Measurements from ENCODE around the gene SCGB3A2. TPM values are rescaled to one million over a fixed set of nuclear protein-coding genes. Genes with fewer than 3 reads are reported as not detected.

The SCGB3A2 gene
- total RNA-seq, 2 donors from 2014 or later, result not detected

Other genes starting within 250 kb of the SCGB3A2 start
- under 1 TPM; 0.10 to 0.42 TPM for gene JAKMIP2, start 96.0 kb upstream of the SCGB3A2 start, total RNA-seq
- 1 to 10 TPM in 1 of 2 donors, not detected in 1; 1.3 TPM for gene SPINK1, start 47.0 kb upstream of the SCGB3A2 start, total RNA-seq
- gene C5orf46, start 27.8 kb downstream of the SCGB3A2 start, total RNA-seq, result 1 to 10 TPM in 1 of 2 donors, not detected in 1; 1.9 TPM
- gene SPINK5, start 185.3 kb downstream of the SCGB3A2 start, total RNA-seq, result under 1 TPM; 0.14 to 0.23 TPM

All from posterior vena cava (tissue), 2 donors.